Midbrain (tissue), 1 donor: ENCODE measurements around the gene PGLYRP1.

ENCODE experiments used
- DNase-seq: peaks from one replicate; lab custom pipeline; 2025; lab: John Stamatoyannopoulos, UW

The PGLYRP1 gene

GRCh38 chr19:46032597-46033025, 9.8 kb upstream of the PGLYRP1 start:
- no peak for DNase-seq

- no peak for DNase-seq
Observed at GRCh38 chr19:46031781-46032596, 9.1 kb upstream of the PGLYRP1 start.

GRCh38 chr19:46030812-46031550, 8.1 kb upstream of the PGLYRP1 start:
- DNase-seq = no peak

- no peak for DNase-seq
Observed at GRCh38 chr19:46025835-46026234, 3.0 kb upstream of the PGLYRP1 start.

- DNase-seq = no peak
Observed at GRCh38 chr19:46023311-46023779, 492 bp upstream of the PGLYRP1 start.

- DNase-seq = no peak
Observed at GRCh38 chr19:46022061-46022430, 807 bp downstream of the PGLYRP1 start.

- no peak for DNase-seq
Observed at GRCh38 chr19:46021531-46022041, 1.3 kb downstream of the PGLYRP1 start.

GRCh38 chr19:46020819-46021125, 2.1 kb downstream of the PGLYRP1 start:
- DNase-seq = no peak

GRCh38 chr19:46019270-46019669, 3.6 kb downstream of the PGLYRP1 start:
- no peak for DNase-seq

GRCh38 chr19:46018729-46019251, 4.1 kb downstream of the PGLYRP1 start:
- no peak for DNase-seq

- no peak for DNase-seq
Observed at GRCh38 chr19:46017874-46018675, 4.8 kb downstream of the PGLYRP1 start.

GRCh38 chr19:46017095-46017429, 5.8 kb downstream of the PGLYRP1 start:
- DNase-seq = no peak

- DNase-seq = peak; percentile 84
Observed at GRCh38 chr19:46016426-46017094, 6.3 kb downstream of the PGLYRP1 start.

- DNase-seq = no peak
Observed at GRCh38 chr19:46015687-46016425, 7.0 kb downstream of the PGLYRP1 start.

- DNase-seq = no peak
Observed at GRCh38 chr19:46014941-46015686, 7.7 kb downstream of the PGLYRP1 start.

GRCh38 chr19:46014534-46014933, 8.3 kb downstream of the PGLYRP1 start:
- DNase-seq = no peak

- peak; percentile 73 for DNase-seq
Observed at GRCh38 chr19:46009530-46010510, 13.0 kb downstream of the PGLYRP1 start.

GRCh38 chr19:46006411-46006810, 16.4 kb downstream of the PGLYRP1 start:
- no peak for DNase-seq
